RWPE2 (cell line): ENCODE data around the gene CLCA1.
A peak's percentile ranks its signal among the peaks of the same experiment; 100 is the strongest.

Experiments
- ATAC-seq: fragments of 200-7000 bp; cut with Tn5 transposase; 3 replicates; pipeline ENCODE4 v1.9.1; 2021; ENCODE audit warnings: low read depth
- DNase-seq: peaks from one replicate; pipeline ENCODE4 v3.0.0-alpha.2; 2020; ENCODE audit warnings: low spot score
- H3K27ac ChIP-seq: fragments of 450-650 bp; 2 replicates; pipeline ENCODE4 v1.5.1; 2017; ENCODE audit warnings: mild to moderate bottlenecking; ENCODE audit not compliant: poor library complexity, severe bottlenecking
- H3K27me3 ChIP-seq: fragments of 250-450 bp; sonication (Bioruptor Pico); 2 replicates; pipeline ENCODE4 v1.5.1; 2021; ENCODE audit warnings: mild to moderate bottlenecking, moderate library complexity; ENCODE audit not compliant: insufficient read depth, poor library complexity, severe bottlenecking
- H3K36me3 ChIP-seq: fragments of 250-450 bp; sonication (Bioruptor Pico); 2 replicates; pipeline ENCODE4 v1.5.1; 2020; ENCODE audit warnings: low read depth, mild to moderate bottlenecking, moderate library complexity
- H3K4me1 ChIP-seq: fragments of 250-450 bp; sonication (Bioruptor Pico); 2 replicates; pipeline ENCODE4 v1.5.1; 2021; ENCODE audit warnings: mild to moderate bottlenecking, moderate library complexity; ENCODE audit not compliant: insufficient read depth, poor library complexity, severe bottlenecking
- H3K4me3 ChIP-seq: fragments of 250-450 bp; sonication (Bioruptor Pico); 2 replicates; pipeline ENCODE4 v1.5.1; 2021; ENCODE audit warnings: mild to moderate bottlenecking, moderate library complexity; ENCODE audit not compliant: severe bottlenecking
- H3K9me3 ChIP-seq: fragments of 250-450 bp; sonication (Bioruptor Pico); 2 replicates; pipeline ENCODE4 v1.5.1; 2021; ENCODE audit warnings: mild to moderate bottlenecking, moderate library complexity; ENCODE audit not compliant: severe bottlenecking
- TF ChIP-seq, protein P1 (sequence below): fragments of 450-650 bp; IDR thresholded peaks from one replicate; pipeline ENCODE4 v1.5.1; 2017; ENCODE audit warnings: mild to moderate bottlenecking, moderate library complexity; ENCODE audit not compliant: poor library complexity, severe bottlenecking

The CLCA1 gene

DNA sequence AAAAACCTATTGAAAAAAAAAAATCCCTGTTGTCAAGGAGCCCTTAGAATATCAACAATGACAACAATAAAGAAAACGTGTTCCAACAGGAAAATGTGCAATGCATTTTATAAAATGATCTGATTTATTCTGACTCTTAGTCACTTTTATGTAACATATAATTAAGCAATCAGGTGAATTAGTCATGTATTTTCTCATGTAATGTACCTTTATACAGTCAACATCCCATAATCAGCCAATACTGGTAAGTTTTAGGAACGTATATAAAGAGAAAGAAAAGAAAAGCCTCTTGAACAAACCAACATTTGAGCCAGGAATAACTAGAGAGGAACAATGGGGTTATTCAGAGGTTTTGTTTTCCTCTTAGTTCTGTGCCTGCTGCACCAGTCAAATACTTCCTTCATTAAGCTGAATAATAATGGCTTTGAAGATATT is 78.1 kb downstream of the CLCA1 start, which contains the start of gene CLCA4:
Gene CLCA4 (plus strand): TSS at position 292 of the 435 bp plus-strand sequence. CDS start 42 bp downstream, at position 334.
- Histone ChIP-seq H3K9me3 (no peaks in the 10 kb centered on the region), H3K4me1 (peaks cover 28% of the 10 kb centered on the region), H3K27me3 (no peaks in the 10 kb centered on the region), H3K4me3 (no peak within 1 kb of the TSS), H3K36me3 (no peaks in the 10 kb centered on the region), H3K27ac (peak within 1 kb of the TSS; percentile 35)
- DNase-seq (no peak), ATAC-seq (peak; percentile 81)
- TF ChIP-seq, protein P1, sequence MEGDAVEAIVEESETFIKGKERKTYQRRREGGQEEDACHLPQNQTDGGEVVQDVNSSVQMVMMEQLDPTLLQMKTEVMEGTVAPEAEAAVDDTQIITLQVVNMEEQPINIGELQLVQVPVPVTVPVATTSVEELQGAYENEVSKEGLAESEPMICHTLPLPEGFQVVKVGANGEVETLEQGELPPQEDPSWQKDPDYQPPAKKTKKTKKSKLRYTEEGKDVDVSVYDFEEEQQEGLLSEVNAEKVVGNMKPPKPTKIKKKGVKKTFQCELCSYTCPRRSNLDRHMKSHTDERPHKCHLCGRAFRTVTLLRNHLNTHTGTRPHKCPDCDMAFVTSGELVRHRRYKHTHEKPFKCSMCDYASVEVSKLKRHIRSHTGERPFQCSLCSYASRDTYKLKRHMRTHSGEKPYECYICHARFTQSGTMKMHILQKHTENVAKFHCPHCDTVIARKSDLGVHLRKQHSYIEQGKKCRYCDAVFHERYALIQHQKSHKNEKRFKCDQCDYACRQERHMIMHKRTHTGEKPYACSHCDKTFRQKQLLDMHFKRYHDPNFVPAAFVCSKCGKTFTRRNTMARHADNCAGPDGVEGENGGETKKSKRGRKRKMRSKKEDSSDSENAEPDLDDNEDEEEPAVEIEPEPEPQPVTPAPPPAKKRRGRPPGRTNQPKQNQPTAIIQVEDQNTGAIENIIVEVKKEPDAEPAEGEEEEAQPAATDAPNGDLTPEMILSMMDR, result no peak

DNA sequence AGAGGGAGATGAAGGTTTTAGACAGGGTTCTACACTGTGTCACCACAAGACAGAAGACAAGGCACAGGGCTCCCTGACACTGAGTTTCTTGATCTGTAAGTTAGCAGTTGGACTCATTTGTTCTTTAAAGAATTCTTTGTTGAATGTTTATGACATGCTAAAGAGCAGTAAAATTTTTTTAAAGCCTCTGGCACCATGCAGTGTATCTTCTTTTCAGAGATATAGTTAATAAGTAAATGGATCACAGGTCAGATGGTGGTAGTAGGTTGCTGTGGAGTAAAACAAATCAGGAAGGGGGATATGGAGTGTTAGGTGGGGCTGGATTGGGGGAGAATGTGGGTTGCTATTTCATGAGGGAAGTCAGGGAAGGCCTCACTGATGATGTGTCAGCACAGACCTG is 80.1 kb downstream of the CLCA1 start:
- no peaks in the 10 kb centered on the region for H3K27me3 ChIP-seq
- ATAC-seq (no peak), DNase-seq (no peak)
- H3K4me3 ChIP-seq, result no peak overlapping the region
- no peaks in the 10 kb centered on the region for H3K9me3 ChIP-seq
- TF ChIP-seq, protein P1, result no peak
- H3K4me1 ChIP-seq, result peaks cover 10% of the 10 kb centered on the region
- H3K27ac ChIP-seq, result no peak overlapping the region
- H3K36me3 ChIP-seq, result no peaks in the 10 kb centered on the region
